ENCODE measurements around the gene TMEM245. TPM values are rescaled to one million over a fixed set of nuclear protein-coding genes. Genes with fewer than 3 reads are reported as not detected.
A peak's percentile ranks its signal among the peaks of the same experiment; 100 is the strongest.

TMEM245 gene
- total and polyA plus RNA-seq, 2 of the 13 experiments (the other 11 are each of a cell fraction or from before 2014, with no cell fraction given) = 53.5 to 55.4 TPM

GRCh38 chr9:109012876-109013678 is 106.7 kb downstream of the TMEM245 start, which contains the start of gene CTNNAL1 (continued):
- TF ChIP-seq AFF4 (CRISPR knock-in tag; IDR thresholded peaks at IDR 0.05) (no peak), TBP (CRISPR knock-in tag; IDR thresholded peaks at IDR 0.05) (no peak), SNAPC2 (CRISPR knock-in tag; IDR thresholded peaks at IDR 0.05) (no peak), ZNF781 (CRISPR knock-in tag; IDR thresholded peaks at IDR 0.05; ENCODE audit: borderline replicate concordance, not compliant biosample characterization) (no peak), KDM4B (CRISPR knock-in tag; IDR thresholded peaks at IDR 0.05) (no peak), SKIL (CRISPR knock-in tag; IDR thresholded peaks at IDR 0.05; ENCODE audit: borderline replicate concordance) (no peak), ZNF337 (CRISPR knock-in tag; IDR thresholded peaks at IDR 0.05; ENCODE audit: borderline replicate concordance, low read depth) (no peak), PRDM10 (CRISPR knock-in tag; IDR thresholded peaks at IDR 0.05; ENCODE audit: low read depth) (no peak; the same call in 1 of the 2 replicates), BCLAF1 (IDR thresholded peaks at IDR 0.05) (no peak), ZBTB21 (CRISPR knock-in tag; IDR thresholded peaks at IDR 0.05) (no peak), ZBTB38 (CRISPR knock-in tag; IDR thresholded peaks at IDR 0.05) (no peak), CHD4 (IDR thresholded peaks at IDR 0.05; ENCODE audit: borderline replicate concordance, low read length) (no peak), GABPB1 (CRISPR knock-in tag; IDR thresholded peaks at IDR 0.05) (peak; percentile 34; the same call in 1 of the 2 replicates), ZNF816 (CRISPR knock-in tag; IDR thresholded peaks at IDR 0.05; ENCODE audit: borderline replicate concordance) (0 out of 2 replicates have a peak, but pooled peaks have one; percentile 57), ZNF776 (CRISPR knock-in tag; IDR thresholded peaks at IDR 0.05) (no peak), ZNF124 (CRISPR knock-in tag; IDR thresholded peaks at IDR 0.05) (no peak)

All from HepG2 (cell line).